ENCODE results near the gene CASKIN2. TPM values are rescaled to one million over a fixed set of nuclear protein-coding genes. Genes with fewer than 3 reads are reported as not detected.

The CASKIN2 gene
- polyA plus RNA-seq, 3 donors, result 0.33 TPM; not detected in 2

- no peak for DNase-seq
- whole genome bisulfite sequencing (ENCODE audit: insufficient coverage), result 37% methylated on average over 15 of the region's 16 CpGs
Measured at GRCh38 chr17:75498726-75499213, 16.6 kb downstream of the CASKIN2 start.

GRCh38 chr17:75498039-75498725 lies 17.2 kb downstream of the CASKIN2 start:
- H3K27me3 Mint-ChIP-seq (ENCODE audit: low read depth in 3 of 3), result peaks cover 0 to 3% (median 2%) of the 10 kb centered on the region in 3 donors
- 4% methylated on average over 15 of the region's 21 CpGs for WGBS (ENCODE audit: insufficient coverage)
- no peak overlapping the region for H3K4me3 Mint-ChIP-seq
- intact Hi-C loops (cut with micrococcal nuclease), result no loop called here
- peaks cover 26% of the 10 kb centered on the region for H3K4me1 Mint-ChIP-seq
- H4K20me1 ChIP-seq (ENCODE audit: insufficient read depth, low read length), result no peaks in the 10 kb centered on the region
- no peak for DNase-seq
- no peak overlapping the region for H3K4me2 ChIP-seq (replicated peaks; ENCODE audit: extremely low read depth, low read length, poor library complexity, severe bottlenecking)
- H2AFZ ChIP-seq (ENCODE audit: insufficient read depth, low read depth, low read length, poor library complexity, severe bottlenecking), result no peak overlapping the region
- H3K9ac ChIP-seq (ENCODE audit: insufficient read depth, low read length, poor library complexity, severe bottlenecking), result no peak overlapping the region
- no peaks in the 10 kb centered on the region for H3K4me1 ChIP-seq (ENCODE audit: control insufficient read depth in 1 of 2, insufficient read depth in 2 of 2, low read length in 2 of 2)
- no peaks in the 10 kb centered on the region for H3K9me3 ChIP-seq (replicated peaks in 1 of 2; ENCODE audit: control insufficient read depth in 1 of 2, insufficient read depth in 1 of 2, low read length in 2 of 2)
- no peak overlapping the region for H3K27ac ChIP-seq (ENCODE audit: low read depth in 1 of 2, low read length in 2 of 2)
- H3K27me3 ChIP-seq (ENCODE audit: control insufficient read depth in 2 of 2, insufficient read depth in 2 of 2, low read length in 2 of 2), result no peaks in the 10 kb centered on the region
- no peak overlapping the region for H3K4me3 ChIP-seq (replicated peaks in 1 of 3; ENCODE audit: low read depth in 2 of 3, low read length in 3 of 3)
- peaks cover 64 to 69% of the 10 kb centered on the region in 2 donors for H3K36me3 Mint-ChIP-seq
- TF ChIP-seq CTCF (IDR thresholded peaks at IDR 0.05), result no peak
- peaks cover 55 to 75% of the 10 kb centered on the region in 2 donors for H3K36me3 ChIP-seq (replicated peaks in 1 of 2; ENCODE audit: control insufficient read depth in 1 of 2, insufficient read depth in 2 of 2, low read length in 2 of 2)
- H3K9me3 Mint-ChIP-seq, result peaks cover 0 to 2% (median 0%) of the 10 kb centered on the region in 7 donors
- H3K79me2 ChIP-seq (ENCODE audit: insufficient read depth, low read length), result no peaks in the 10 kb centered on the region
- peak overlapping the region in 1 of 7 donors; percentile 50 for H3K27ac Mint-ChIP-seq

More at GRCh38 chr17:75498726-75499213, 16.6 kb downstream of the CASKIN2 start:
- no peak overlapping the region for H3K9ac ChIP-seq (ENCODE audit: insufficient read depth, low read length, poor library complexity, severe bottlenecking)
- H3K4me2 ChIP-seq (replicated peaks; ENCODE audit: extremely low read depth, low read length, poor library complexity, severe bottlenecking), result no peak overlapping the region
- no peaks in the 10 kb centered on the region for H3K27me3 ChIP-seq (ENCODE audit: control insufficient read depth in 2 of 2, insufficient read depth in 2 of 2, low read length in 2 of 2)
- no peak overlapping the region for H2AFZ ChIP-seq (ENCODE audit: insufficient read depth, low read depth, low read length, poor library complexity, severe bottlenecking)
- Mint-ChIP-seq H3K9me3 (peaks cover 0 to 2% (median 0%) of the 10 kb centered on the region in 7 donors), H3K27me3 (ENCODE audit: low read depth in 3 of 3) (peaks cover 0 to 3% (median 0%) of the 10 kb centered on the region in 3 donors), H3K4me3 (no peak overlapping the region), H3K4me1 (peaks cover 26% of the 10 kb centered on the region), H3K36me3 (peaks cover 59 to 64% of the 10 kb centered on the region in 2 donors), H3K27ac (peak overlapping the region in 1 of 7 donors; percentile 14)
- TF ChIP-seq CTCF (IDR thresholded peaks at IDR 0.05), result no peak
- peaks cover 49 to 69% of the 10 kb centered on the region in 2 donors for H3K36me3 ChIP-seq (replicated peaks in 1 of 2; ENCODE audit: control insufficient read depth in 1 of 2, insufficient read depth in 2 of 2, low read length in 2 of 2)
- no peaks in the 10 kb centered on the region for H4K20me1 ChIP-seq (ENCODE audit: insufficient read depth, low read length)
- H3K9me3 ChIP-seq (replicated peaks in 1 of 2; ENCODE audit: control insufficient read depth in 1 of 2, insufficient read depth in 1 of 2, low read length in 2 of 2), result no peaks in the 10 kb centered on the region
- no peak overlapping the region for H3K27ac ChIP-seq (ENCODE audit: low read depth in 1 of 2, low read length in 2 of 2)
- no peaks in the 10 kb centered on the region for H3K4me1 ChIP-seq (ENCODE audit: control insufficient read depth in 1 of 2, insufficient read depth in 2 of 2, low read length in 2 of 2)
- intact Hi-C loops (cut with micrococcal nuclease), result no loop called here
- no peaks in the 10 kb centered on the region for H3K79me2 ChIP-seq (ENCODE audit: insufficient read depth, low read length)
- H3K4me3 ChIP-seq (replicated peaks in 1 of 3; ENCODE audit: low read depth in 2 of 3, low read length in 3 of 3), result no peak overlapping the region

All from CD14-positive monocyte (primary cell).